Endodermal cell (in vitro differentiated cells): ENCODE measurements around the gene ZNHIT3. TPM values are rescaled to one million over a fixed set of nuclear protein-coding genes. Genes with fewer than 3 reads are reported as not detected.
"Not testable (repeated sequence)": the region's sequence is repeated elsewhere in the genome, so short reads cannot be mapped to it uniquely, and the experiment has no call there.

ENCODE experiments used
- DNase-seq: peaks from one replicate; pipeline ENCODE4 v3.0.0-alpha.2; 2017
- H3K27ac ChIP-seq: 2 replicates; pipeline ENCODE4 v1.5.1; 2013; ENCODE audit warnings: mild to moderate bottlenecking, low read depth, low read length, moderate library complexity
- H3K27me3 ChIP-seq: 2 replicates; pipeline ENCODE4 v1.6.1; 2013; ENCODE audit warnings: mild to moderate bottlenecking, low read length, moderate library complexity; ENCODE audit not compliant: insufficient read depth, control insufficient read depth, poor library complexity, severe bottlenecking
- H3K36me3 ChIP-seq: 2 replicates; pipeline ENCODE4 v1.7.0; 2013; ENCODE audit warnings: mild to moderate bottlenecking, low read length, moderate library complexity; ENCODE audit not compliant: control insufficient read depth, insufficient read depth
- H3K4me1 ChIP-seq: one replicate; pipeline ENCODE4 v1.7.0; 2013; ENCODE audit warnings: low read length; ENCODE audit not compliant: control insufficient read depth, insufficient read depth
- H3K4me3 ChIP-seq: 2 replicates; pipeline ENCODE4 v1.5.1; 2013; ENCODE audit warnings: mild to moderate bottlenecking, low read length, moderate library complexity
- H3K9ac ChIP-seq: 2 replicates; pipeline ENCODE4 v1.6.1; 2013; ENCODE audit warnings: mild to moderate bottlenecking, low read length, moderate library complexity; ENCODE audit not compliant: poor library complexity, severe bottlenecking; ENCODE audit errors: extremely low read depth
- H3K9me3 ChIP-seq: 2 replicates; pipeline ENCODE4 v1.6.1; 2013; ENCODE audit warnings: mild to moderate bottlenecking, low read length, moderate library complexity; ENCODE audit not compliant: control insufficient read depth
- H3K27ac Mint-ChIP-seq: 2 replicates; pipeline ENCODE4 v1.8.0; 2020; ENCODE audit warnings: mixed read lengths
- H3K27me3 Mint-ChIP-seq: 2 replicates; pipeline ENCODE4 v1.8.0; 2021; ENCODE audit warnings: mild to moderate bottlenecking, mixed read lengths; ENCODE audit not compliant: insufficient read depth
- H3K36me3 Mint-ChIP-seq: 2 replicates; pipeline ENCODE4 v1.8.0; 2020; ENCODE audit warnings: low read depth, mixed read lengths
- H3K4me1 Mint-ChIP-seq: 2 replicates; pipeline ENCODE4 v1.8.0; 2020; ENCODE audit warnings: mixed read lengths
- H3K4me3 Mint-ChIP-seq: 2 replicates; pipeline ENCODE4 v1.8.0; 2020; ENCODE audit warnings: mild to moderate bottlenecking, moderate library complexity, mixed read lengths
- H3K9me3 Mint-ChIP-seq: 2 replicates; pipeline ENCODE4 v1.8.0; 2020; ENCODE audit warnings: mild to moderate bottlenecking, mixed read lengths
- WGBS, 2 experiments: methylation state at CpG; one replicate each; pipeline versions ENCODE4 v1.1.5 to v1.1.7; 2013; ENCODE audit warnings: missing lambda C conversion rate in 2 of 2, mixed read lengths in 1 of 2; ENCODE audit not compliant: insufficient coverage in 1 of 2, insufficient read length in 1 of 2; 5-methylcytosine and 5-hydroxymethylcytosine counted together
- long read RNA-seq, 4 experiments: library from polyadenylated mRNA in 2 of 4; library from RNA in 1 of 4; library from capped mRNA in 1 of 4; stranded (forward) in 3 of 4; unstranded in 1 of 4; transcript quantifications; one replicate each; pipeline ENCODE4 v2.0.0, GENCODE V29; 2020 to 2021; ENCODE audit warnings: inconsistent platforms in 1 of 4
- polyA plus RNA-seq, 2 experiments: library from polyadenylated mRNA; stranded (reverse); fragments of 50-300 nt; gene quantifications; one replicate each; pipeline ENCODE4 v1.2.3, GENCODE V29; 2013
- total RNA-seq, 2 donors: library from RNA; stranded (reverse); fragmentation: NEBNext Ultra II Directional in 1 of 2; extraction: Animal tissue kit (Norgen Biotek cat#: 25700) in 1 of 2; gene quantifications; 2 replicates in 1 of 2; 3 replicates in 1 of 2; pipeline ENCODE4 v1.2.1, GENCODE V29; 2021
- TF ChIP-seq, protein P1 (sequence below): fragments of 200-600 bp; sonication (generic); conservative IDR thresholded peaks from 2 replicates; pipeline ENCODE4 v1.5.0; 2021; ENCODE audit warnings: antibody characterized with exemption, mild to moderate bottlenecking

The ZNHIT3 gene
- 10 to 100 TPM; 59.6 to 67.3 TPM for total RNA-seq
- polyA plus RNA-seq (2013, experiment 1 of 2): 64.3 TPM
- polyA plus RNA-seq (2013, experiment 2 of 2): 67.4 TPM
- long read RNA-seq, experiment 1, full-length matches to known transcripts: 43 of 50 reads
- long read RNA-seq, experiment 1, partial matches to known transcripts: 1 of 50 reads
- long read RNA-seq, experiment 1, other reads (novel, unspliced or antisense): 6 of 50 reads
- long read RNA-seq, experiment 2, full-length matches to known transcripts: 60 of 62 reads
- long read RNA-seq, experiment 2, partial matches to known transcripts: 1 of 62 reads
- long read RNA-seq, experiment 2, other reads (novel, unspliced or antisense): 1 of 62 reads
- long read RNA-seq, experiment 3, transcript ZNHIT3-204 (5 exons, 951 nt): major isoform, 36 of 42 reads
- long read RNA-seq, experiment 3, partial matches to known transcripts: 0 of 42 reads
- long read RNA-seq, experiment 3, other reads (novel, unspliced or antisense): 4 of 42 reads
- long read RNA-seq, experiment 4, transcript ZNHIT3-204 (5 exons, 951 nt): major isoform, 142 of 171 reads
- long read RNA-seq, experiment 4, transcript ZNHIT3-208 (4 exons, 926 nt): minor isoform, 26 of 171 reads
- long read RNA-seq, experiment 4, partial matches to known transcripts: 0 of 171 reads
- long read RNA-seq, experiment 4, other reads (novel, unspliced or antisense): 0 of 171 reads

DNA sequence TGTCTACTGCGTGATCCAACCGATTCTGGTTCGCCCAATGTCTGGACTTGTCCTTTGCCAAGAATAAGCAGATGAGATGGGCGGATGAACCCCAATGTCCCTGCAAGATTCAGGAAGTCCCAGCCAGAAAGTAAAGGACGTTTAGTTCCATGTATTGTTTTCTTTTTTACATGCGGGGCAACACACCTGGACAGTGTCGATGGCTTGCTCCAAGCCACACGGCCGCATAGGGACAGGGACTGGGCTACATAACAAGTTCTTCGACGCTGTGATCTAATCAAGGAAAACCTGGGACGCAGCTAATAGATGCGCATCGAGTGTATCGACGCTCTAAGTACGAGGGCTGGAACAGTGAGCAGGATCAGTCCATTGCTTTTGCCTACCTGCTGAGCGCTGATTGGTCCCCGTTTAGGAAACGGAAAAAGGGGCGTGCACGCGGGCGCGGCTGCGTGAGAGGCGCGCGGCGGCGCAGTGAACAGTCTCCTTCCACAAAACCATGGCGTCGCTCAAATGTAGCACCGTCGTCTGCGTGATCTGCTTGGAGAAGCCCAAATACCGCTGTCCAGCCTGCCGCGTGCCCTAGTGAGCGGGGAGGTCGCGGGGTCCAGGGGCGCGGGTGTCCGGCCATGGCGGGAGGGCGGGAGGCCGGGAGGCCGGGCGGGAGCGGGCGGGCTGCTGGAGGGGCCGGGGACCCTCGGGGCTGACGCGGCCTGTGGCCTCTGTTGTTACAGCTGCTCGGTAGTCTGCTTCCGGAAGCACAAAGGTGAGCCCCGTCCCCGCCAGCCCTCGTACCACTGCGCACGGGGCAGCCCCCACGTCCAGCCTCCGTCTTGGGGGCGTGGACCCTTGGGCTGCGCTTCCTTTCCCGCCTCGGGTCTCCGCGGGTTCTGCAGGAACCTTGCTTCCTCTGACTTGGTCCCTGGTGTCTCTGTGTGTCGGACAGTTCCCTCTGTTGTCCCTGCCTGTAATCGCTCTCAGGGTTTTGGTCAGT, at the start of gene ZNHIT3:
TSS of gene ZNHIT3 (plus strand) at position 478 of the 991 bp plus-strand sequence. CDS start at position 497, 19 bp downstream.
- H3K9me3 ChIP-seq: no peaks in the 10 kb centered on the region
- WGBS, 2 experiments: 1 to 2% methylated on average over 34 to 73 of the region's 73 CpGs
- H3K9ac ChIP-seq: peak within 1 kb of the TSS; percentile 74
- no peaks in the 10 kb centered on the region for H3K9me3 Mint-ChIP-seq
- TF ChIP-seq, protein P1, sequence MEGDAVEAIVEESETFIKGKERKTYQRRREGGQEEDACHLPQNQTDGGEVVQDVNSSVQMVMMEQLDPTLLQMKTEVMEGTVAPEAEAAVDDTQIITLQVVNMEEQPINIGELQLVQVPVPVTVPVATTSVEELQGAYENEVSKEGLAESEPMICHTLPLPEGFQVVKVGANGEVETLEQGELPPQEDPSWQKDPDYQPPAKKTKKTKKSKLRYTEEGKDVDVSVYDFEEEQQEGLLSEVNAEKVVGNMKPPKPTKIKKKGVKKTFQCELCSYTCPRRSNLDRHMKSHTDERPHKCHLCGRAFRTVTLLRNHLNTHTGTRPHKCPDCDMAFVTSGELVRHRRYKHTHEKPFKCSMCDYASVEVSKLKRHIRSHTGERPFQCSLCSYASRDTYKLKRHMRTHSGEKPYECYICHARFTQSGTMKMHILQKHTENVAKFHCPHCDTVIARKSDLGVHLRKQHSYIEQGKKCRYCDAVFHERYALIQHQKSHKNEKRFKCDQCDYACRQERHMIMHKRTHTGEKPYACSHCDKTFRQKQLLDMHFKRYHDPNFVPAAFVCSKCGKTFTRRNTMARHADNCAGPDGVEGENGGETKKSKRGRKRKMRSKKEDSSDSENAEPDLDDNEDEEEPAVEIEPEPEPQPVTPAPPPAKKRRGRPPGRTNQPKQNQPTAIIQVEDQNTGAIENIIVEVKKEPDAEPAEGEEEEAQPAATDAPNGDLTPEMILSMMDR: no peak
- H3K4me3 ChIP-seq: peak within 1 kb of the TSS; percentile 94
- peak; percentile 98 for DNase-seq
- peaks cover 4% of the 10 kb centered on the region for H3K4me1 ChIP-seq
- H3K27me3 ChIP-seq: peaks cover 24% of the 10 kb centered on the region
- peak within 1 kb of the TSS; percentile 94 for H3K4me3 Mint-ChIP-seq
- H3K27me3 Mint-ChIP-seq: peaks cover 33% of the 10 kb centered on the region
- H3K27ac Mint-ChIP-seq: peak within 1 kb of the TSS; percentile 98
- peaks cover 24% of the 10 kb centered on the region for H3K36me3 Mint-ChIP-seq
- no peak within 1 kb of the TSS for H3K27ac ChIP-seq
- H3K4me1 Mint-ChIP-seq: peaks cover 9% of the 10 kb centered on the region
- peaks cover 24% of the 10 kb centered on the region for H3K36me3 ChIP-seq

DNA sequence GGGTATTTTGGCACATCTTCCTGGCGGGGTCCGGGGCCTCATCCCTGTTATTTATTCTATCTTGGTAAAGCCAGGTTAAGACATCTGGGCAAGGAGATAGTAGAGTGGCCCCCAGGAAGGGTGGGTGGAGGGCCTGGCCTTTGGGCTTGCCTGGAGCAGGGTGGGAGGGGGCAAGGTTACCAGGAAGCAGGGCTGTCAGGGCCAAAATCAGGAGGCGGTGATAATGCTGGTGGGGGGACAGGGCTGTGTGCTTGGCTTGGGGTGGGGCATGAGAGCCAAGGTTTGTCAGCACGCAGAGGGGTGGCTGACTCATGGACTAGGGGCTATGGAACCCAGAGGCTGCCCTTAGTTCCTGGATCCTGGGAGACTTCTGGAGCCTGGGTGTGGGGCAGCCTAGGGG, 44.7 kb upstream of the ZNHIT3 start:
- H3K27me3 ChIP-seq, H3K27ac ChIP-seq, H3K27me3 Mint-ChIP-seq, H3K27ac Mint-ChIP-seq, H3K36me3 Mint-ChIP-seq, H3K36me3 ChIP-seq, H3K9me3 ChIP-seq, H3K4me3 Mint-ChIP-seq, H3K9ac ChIP-seq, H3K9me3 Mint-ChIP-seq, H3K4me3 ChIP-seq, DNase-seq, H3K4me1 Mint-ChIP-seq, H3K4me1 ChIP-seq: not testable (repeated sequence)
- no CpG with 5 or more reads among the region's 4 CpGs for WGBS, 2 experiments

DNA sequence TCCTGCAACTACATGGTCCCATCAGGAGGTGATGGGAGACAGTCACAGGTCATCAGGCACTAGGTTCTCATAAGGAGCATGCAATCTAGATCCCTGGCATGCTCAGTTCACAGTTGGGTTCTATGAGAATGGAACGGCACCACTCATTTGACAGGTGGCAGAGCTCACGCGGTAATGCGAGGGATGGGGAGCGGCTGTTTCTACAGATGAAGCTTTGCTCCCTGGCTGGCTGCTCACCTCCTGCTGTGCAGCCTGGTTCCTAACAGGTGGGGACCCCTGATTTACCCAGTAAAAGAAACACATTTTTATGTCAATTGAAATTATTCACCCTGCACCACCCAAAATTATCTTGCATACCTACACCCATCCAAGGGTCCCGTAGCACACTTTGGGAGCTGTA, 42.7 kb upstream of the ZNHIT3 start:
- TF ChIP-seq, protein P1: no peak
- Histone ChIP-seq H3K9ac (no peak overlapping the region), H3K9me3 (no peaks in the 10 kb centered on the region), H3K4me1 (no peaks in the 10 kb centered on the region), H3K27ac (no peak overlapping the region), H3K4me3 (no peak overlapping the region), H3K27me3 (no peaks in the 10 kb centered on the region), H3K36me3 (no peaks in the 10 kb centered on the region)
- DNase-seq: peak; percentile 18
- Mint-ChIP-seq H3K9me3 (no peaks in the 10 kb centered on the region), H3K36me3 (no peaks in the 10 kb centered on the region), H3K27me3 (peaks cover 2% of the 10 kb centered on the region), H3K4me1 (no peaks in the 10 kb centered on the region), H3K27ac (no peak overlapping the region), H3K4me3 (no peak overlapping the region)
- WGBS, 2 experiments: 87 to 92% methylated on average over 5 to 6 of the region's 6 CpGs

DNA sequence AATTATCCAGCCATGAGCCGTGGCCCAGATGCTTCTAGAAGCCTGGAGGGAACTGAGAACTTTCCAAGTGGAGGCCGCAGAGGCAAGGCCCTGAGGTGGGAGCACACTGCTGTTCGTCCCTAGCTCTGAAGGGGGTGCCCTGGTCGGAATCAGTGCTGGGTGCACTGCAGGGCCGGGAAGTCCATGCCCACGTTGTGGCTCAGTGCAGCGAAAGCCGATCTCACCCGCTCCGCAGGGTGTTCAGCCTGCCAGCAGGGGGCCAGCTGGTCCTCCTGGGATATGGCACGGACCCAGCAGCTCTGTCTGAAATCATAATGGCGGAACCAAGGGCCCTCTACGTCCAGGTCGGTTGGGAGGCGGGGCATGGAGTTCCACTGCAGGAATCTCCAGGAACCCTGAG, 36.5 kb upstream of the ZNHIT3 start:
- H3K27me3 Mint-ChIP-seq, DNase-seq, H3K9ac ChIP-seq, H3K27ac ChIP-seq, H3K4me3 ChIP-seq, H3K27ac Mint-ChIP-seq, H3K36me3 ChIP-seq, H3K36me3 Mint-ChIP-seq, H3K27me3 ChIP-seq, H3K4me1 ChIP-seq, H3K4me1 Mint-ChIP-seq, H3K9me3 ChIP-seq, H3K9me3 Mint-ChIP-seq, H3K4me3 Mint-ChIP-seq: not testable (repeated sequence)
- WGBS, 2 experiments: 100% methylated on average over 6 of the region's 15 CpGs; no CpG with 5 or more reads in 1 of the 2 experiments

DNA sequence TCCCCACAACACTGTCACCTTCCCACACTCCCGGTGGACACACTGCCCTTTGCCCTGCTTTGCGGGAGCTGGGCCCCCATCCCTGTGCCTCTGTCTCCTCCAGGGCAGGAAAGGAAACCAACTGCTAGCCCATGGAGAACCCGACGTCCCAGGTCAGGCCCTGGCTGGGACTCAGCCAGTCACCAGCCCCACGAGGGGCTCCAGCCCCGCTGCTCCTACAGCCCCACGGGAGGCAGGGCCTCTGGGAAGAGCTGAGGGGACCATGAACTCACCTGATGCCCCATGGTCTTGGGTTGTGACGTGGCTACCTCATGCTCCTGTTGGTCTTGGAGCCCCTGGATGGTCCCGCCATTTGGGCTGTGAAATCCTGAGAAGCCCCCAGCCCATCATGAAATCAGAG, 33.6 kb upstream of the ZNHIT3 start:
- not testable (repeated sequence) for H3K4me1 Mint-ChIP-seq, H3K27ac Mint-ChIP-seq, H3K36me3 ChIP-seq, H3K27ac ChIP-seq, H3K4me1 ChIP-seq, DNase-seq, H3K4me3 ChIP-seq, H3K4me3 Mint-ChIP-seq, H3K36me3 Mint-ChIP-seq, H3K27me3 Mint-ChIP-seq, H3K9ac ChIP-seq, H3K27me3 ChIP-seq, H3K9me3 ChIP-seq, H3K9me3 Mint-ChIP-seq
- 85 to 87% methylated on average over 6 to 9 of the region's 9 CpGs for WGBS, 2 experiments
